OCI-LY7 (cell line): ENCODE data around the gene HES2.

ENCODE experiments used
- CTCF ChIP-seq: fragments of 200-600 bp; sonication (generic); conservative IDR thresholded peaks from 2 replicates; pipeline ENCODE4 v1.5.1; 2014; ENCODE audit warnings: mild to moderate bottlenecking, antibody characterized with exemption, low read length, moderate library complexity, mixed read lengths
- EZH2phosphoT487 ChIP-seq: fragments of 200-600 bp; sonication (generic); IDR thresholded peaks from 2 replicates; pipeline ENCODE4 v1.6.1; 2018; ENCODE audit warnings: low read depth, borderline replicate concordance, mild to moderate bottlenecking, mixed run types, antibody characterized with exemption, low read length, moderate library complexity, mixed read lengths

DNA sequence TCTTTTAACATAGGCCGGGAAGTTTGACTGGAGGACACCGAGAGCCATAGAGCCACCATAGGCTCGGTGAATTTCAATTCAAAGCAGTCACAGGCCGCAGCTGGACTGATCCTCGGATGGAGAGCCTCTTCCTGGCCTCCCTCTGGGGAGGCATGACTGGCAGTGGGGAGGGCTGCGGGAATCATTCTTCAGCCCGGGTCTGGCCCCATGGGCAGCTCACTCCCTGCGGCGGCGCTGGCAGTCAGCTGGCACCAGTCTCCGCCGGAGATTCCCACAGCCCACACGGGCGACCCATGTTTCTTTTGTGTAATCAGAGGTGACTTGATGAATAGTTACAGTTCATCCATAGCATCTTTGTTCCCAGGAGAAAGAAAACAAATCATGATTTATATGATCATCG, 15.4 kb upstream of the HES2 start:
- TF ChIP-seq CTCF (no peak), EZH2phosphoT487 (no peak)
